Activated naive CD4-positive, alpha-beta T cell treated with anti-CD3 and anti-CD28 coated beads, Interleukin-2, amount 50 U/mL, for 24 hours (primary cell): Measurements from ENCODE around the gene FBXL20.
"Not testable (repeated sequence)": the region's sequence is repeated elsewhere in the genome, so short reads cannot be mapped to it uniquely, and the experiment has no call there.

ENCODE experiments used
- H3K27ac Mint-ChIP-seq: one replicate; pipeline ENCODE4 v1.8.0; 2021; ENCODE audit warnings: mild to moderate bottlenecking, mixed read lengths
- H3K27me3 Mint-ChIP-seq: one replicate; pipeline ENCODE4 v1.8.0; 2021; ENCODE audit warnings: mixed read lengths
- H3K36me3 Mint-ChIP-seq: one replicate; pipeline ENCODE4 v1.8.0; 2021; ENCODE audit warnings: mixed read lengths
- H3K4me1 Mint-ChIP-seq: one replicate; pipeline ENCODE4 v1.8.0; 2021; ENCODE audit warnings: mixed read lengths
- H3K4me3 Mint-ChIP-seq: one replicate; pipeline ENCODE4 v1.8.0; 2021; ENCODE audit warnings: mild to moderate bottlenecking, mixed read lengths
- H3K9me3 Mint-ChIP-seq: one replicate; pipeline ENCODE4 v1.8.0; 2021; ENCODE audit warnings: mixed read lengths

Gene FBXL20

DNA sequence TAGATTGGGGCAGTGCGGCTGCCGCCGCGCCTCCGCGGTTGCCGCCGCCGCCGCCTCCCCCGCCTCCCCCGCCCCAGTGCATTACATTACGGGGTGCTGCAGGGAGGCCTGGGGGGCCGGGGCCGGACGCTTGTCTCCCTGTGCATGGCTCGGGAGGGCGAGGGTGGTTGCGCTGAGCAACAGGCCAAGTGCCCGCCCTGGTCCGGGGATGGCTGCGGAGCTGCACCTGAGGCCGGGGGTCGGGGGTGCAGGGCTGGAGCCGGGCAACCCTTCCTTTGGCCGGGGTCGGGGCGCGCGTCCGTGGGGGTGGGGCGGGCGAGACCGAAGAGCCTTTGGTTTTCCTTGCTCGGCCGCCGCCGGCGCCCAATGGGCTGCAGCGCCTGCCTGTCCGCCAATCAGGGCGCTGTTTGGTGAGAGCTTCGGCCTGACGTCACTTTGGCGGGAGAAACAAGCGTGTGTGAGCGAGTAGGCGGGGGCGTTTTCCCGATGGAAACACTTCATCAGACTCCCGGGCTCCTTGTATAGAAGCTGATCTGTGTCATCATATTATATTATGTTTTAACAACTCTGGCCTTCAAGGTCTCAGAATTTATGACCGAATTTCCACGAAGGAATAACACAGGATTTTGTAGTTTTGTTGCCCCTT is 941 bp upstream of the FBXL20 start:
- peaks cover 57% of the 10 kb centered on the region for H3K4me1 Mint-ChIP-seq
- no peaks in the 10 kb centered on the region for H3K27me3 Mint-ChIP-seq
- no peaks in the 10 kb centered on the region for H3K9me3 Mint-ChIP-seq
- peak overlapping the region; percentile 98 for H3K27ac Mint-ChIP-seq
- no peaks in the 10 kb centered on the region for H3K36me3 Mint-ChIP-seq
- H3K4me3 Mint-ChIP-seq = peak overlapping the region; percentile 96

DNA sequence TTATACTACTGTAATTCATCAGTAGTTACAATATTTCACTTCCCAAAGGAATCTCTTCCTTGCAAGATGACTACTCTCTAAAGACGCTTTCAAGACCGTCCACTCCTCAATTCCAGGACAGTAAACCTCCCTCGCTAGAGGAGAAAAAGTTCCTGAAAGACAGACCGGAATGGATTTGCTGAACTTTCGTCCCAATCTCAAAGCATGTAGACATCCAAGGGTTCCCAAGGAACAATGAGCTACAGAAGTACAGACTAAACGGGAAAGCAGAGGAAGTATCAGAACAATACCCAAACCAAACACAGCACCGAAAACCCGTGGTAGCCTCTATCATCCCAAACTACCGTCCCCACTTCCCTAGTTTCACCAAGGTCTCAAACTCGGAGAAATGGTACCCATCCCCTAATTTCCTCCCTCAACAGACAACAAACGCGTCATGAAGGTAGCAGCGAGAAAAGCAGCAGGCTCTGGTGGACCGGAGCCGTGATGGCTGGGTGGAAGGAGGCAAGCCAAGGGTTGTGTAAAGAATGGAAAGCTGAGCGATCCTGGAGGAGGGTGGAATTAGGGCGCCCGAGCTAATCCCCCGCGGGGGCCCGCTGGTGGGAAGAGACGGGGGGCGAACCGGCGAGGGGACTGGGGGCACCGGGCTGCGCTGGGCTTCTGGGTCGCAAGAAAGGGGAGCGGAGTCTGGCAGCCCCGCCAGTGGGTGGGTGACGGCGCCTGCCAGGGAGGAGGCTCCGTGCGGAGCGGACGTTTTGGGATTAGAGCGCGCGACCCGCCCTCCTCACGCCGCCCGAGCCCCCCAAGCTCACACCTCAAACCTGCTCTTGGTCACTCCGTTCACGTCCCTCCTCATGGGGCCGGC is 647 bp downstream of the FBXL20 start:
- Mint-ChIP-seq H3K9me3 (no peaks in the 10 kb centered on the region), H3K27ac (peak overlapping the region; percentile 93), H3K4me1 (peaks cover 67% of the 10 kb centered on the region), H3K27me3 (no peaks in the 10 kb centered on the region), H3K36me3 (peaks cover 3% of the 10 kb centered on the region), H3K4me3 (peak overlapping the region; percentile 96)

DNA sequence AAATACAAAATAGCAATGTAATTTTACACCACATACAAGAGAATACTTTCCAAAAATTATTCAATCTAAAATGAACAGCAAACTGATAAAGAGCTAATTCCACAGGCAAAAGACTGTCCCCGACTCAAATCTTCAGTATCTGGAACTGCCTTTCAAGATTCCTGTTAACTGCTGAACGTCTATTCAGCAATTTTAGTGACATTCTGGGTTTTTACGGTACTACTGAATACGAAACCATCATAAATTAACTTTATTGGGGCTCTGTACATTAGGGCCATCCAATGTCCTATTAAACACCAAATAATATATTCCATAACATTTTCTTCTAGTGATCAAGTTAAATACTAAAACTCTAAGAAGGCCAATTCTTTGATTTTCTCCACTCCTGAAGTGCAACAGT is 1.6 kb downstream of the FBXL20 start:
- peaks cover 63% of the 10 kb centered on the region for H3K4me1 Mint-ChIP-seq
- H3K4me3 Mint-ChIP-seq = peak overlapping the region; percentile 96
- no peaks in the 10 kb centered on the region for H3K9me3 Mint-ChIP-seq
- H3K36me3 Mint-ChIP-seq = peaks cover 3% of the 10 kb centered on the region
- H3K27me3 Mint-ChIP-seq = no peaks in the 10 kb centered on the region
- H3K27ac Mint-ChIP-seq = no peak overlapping the region

DNA sequence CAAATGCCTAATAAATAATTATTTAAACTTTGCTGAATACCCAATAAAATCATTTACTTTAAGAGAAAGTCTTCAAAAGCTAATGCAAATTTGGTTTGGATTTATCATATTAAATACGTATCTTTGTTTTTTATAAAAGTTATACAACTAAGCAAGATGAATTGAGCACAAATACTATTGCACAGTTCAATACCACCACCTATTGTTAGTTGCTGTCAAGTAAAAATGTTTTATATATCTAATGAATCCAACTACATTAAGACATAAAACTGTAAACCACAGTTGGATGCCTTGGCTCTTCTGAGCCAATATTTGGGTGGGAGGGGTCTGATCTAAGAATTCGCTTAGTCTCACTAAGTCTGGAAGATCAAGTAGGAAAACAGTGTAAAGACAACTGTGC is 7.7 kb downstream of the FBXL20 start:
- H3K9me3 Mint-ChIP-seq = no peaks in the 10 kb centered on the region
- peaks cover 36% of the 10 kb centered on the region for H3K4me1 Mint-ChIP-seq

DNA sequence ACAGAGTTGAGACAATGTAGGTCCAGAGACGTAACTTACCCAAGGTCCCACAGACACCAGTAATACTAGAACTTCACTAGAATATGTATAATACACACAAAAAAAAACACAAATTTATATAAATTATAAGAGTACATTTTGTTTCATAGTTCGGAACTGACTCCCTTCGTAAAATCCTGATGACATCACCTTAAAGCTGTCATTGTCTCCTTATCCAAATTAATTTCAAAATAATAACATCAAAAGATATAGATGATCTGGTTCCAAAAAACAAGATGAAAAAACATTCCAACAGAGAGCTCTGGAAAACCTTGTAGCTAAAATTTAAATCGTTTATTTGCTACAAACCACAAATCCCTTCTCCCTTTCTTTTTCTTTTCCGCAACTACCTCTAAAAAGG is 10.0 kb downstream of the FBXL20 start:
- Mint-ChIP-seq H3K36me3 (no peaks in the 10 kb centered on the region), H3K9me3 (no peaks in the 10 kb centered on the region)

More for the DNA sequence above, 7.7 kb downstream of the FBXL20 start:
- Mint-ChIP-seq H3K4me3 (no peak overlapping the region), H3K36me3 (peaks cover 3% of the 10 kb centered on the region), H3K27me3 (no peaks in the 10 kb centered on the region), H3K27ac (no peak overlapping the region)

DNA sequence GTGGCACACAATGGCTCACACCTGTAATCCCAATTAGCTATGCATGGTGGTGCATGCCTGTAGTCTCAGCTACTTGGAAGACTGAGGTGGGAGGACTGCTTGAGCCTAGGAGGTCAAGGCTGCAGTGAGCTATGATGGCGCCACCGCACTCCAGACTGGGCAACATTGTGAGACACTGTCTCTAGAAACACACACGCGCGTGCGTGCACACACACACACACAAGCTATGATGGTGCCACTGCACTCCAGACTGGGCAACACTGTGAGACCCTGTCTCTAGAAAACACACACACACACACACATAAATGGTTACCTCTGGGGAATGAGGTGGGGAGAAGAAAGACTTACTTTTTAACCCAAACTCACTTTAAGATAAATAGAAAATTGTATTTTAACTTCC is 16.4 kb downstream of the FBXL20 start:
- Mint-ChIP-seq H3K36me3 (no peaks in the 10 kb centered on the region), H3K4me1 (peaks cover 15% of the 10 kb centered on the region), H3K9me3 (no peaks in the 10 kb centered on the region), H3K27ac (no peak overlapping the region), H3K27me3 (no peaks in the 10 kb centered on the region), H3K4me3 (no peak overlapping the region)

More for the DNA sequence above, 10.0 kb downstream of the FBXL20 start:
- Mint-ChIP-seq H3K4me3 (no peak overlapping the region), H3K27ac (no peak overlapping the region), H3K27me3 (no peaks in the 10 kb centered on the region), H3K4me1 (peaks cover 25% of the 10 kb centered on the region)

DNA sequence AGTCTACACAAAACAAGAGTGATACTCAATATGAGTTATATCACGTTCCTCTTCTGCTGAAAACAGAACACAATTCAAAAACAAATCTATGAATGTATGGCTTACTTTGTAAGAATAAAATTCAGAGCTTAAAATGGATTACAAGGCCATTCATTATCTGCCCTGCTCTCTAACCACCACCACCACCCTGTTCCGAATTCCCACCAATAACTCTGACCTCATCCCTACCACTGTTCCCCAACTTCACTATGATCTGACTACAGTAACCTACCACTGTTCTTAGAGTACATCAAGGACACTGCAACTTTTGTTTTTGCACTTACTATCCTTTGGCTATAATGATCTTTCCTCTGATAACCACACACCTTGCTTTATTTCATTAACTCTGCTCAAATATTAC is 21.3 kb downstream of the FBXL20 start:
- Mint-ChIP-seq H3K27ac (no peak overlapping the region), H3K4me3 (no peak overlapping the region), H3K27me3 (no peaks in the 10 kb centered on the region), H3K36me3 (peaks cover 2% of the 10 kb centered on the region), H3K9me3 (no peaks in the 10 kb centered on the region), H3K4me1 (peaks cover 39% of the 10 kb centered on the region)

DNA sequence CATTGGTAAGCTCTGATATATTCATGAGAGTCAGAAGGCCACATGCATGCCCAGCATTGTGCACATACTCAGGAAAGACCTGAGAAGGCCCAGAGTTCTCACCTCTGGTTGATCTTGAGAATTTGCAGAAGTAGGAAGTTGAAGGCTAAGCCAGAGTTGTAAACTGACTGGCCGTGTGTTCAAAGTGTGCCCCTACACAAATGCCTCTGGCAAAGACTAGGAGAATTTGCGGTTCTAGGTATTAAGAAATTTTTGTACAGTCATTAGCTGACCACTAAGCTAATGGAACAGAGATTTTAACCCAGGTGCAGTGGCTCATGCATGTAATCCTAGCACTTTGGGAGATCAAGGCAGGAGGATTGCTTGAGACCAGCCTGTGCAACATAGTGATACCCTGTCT is 25.0 kb downstream of the FBXL20 start:
- Mint-ChIP-seq H3K4me3 (no peak overlapping the region), H3K36me3 (peaks cover 2% of the 10 kb centered on the region), H3K4me1 (peaks cover 38% of the 10 kb centered on the region), H3K9me3 (no peaks in the 10 kb centered on the region), H3K27ac (no peak overlapping the region), H3K27me3 (no peaks in the 10 kb centered on the region)

DNA sequence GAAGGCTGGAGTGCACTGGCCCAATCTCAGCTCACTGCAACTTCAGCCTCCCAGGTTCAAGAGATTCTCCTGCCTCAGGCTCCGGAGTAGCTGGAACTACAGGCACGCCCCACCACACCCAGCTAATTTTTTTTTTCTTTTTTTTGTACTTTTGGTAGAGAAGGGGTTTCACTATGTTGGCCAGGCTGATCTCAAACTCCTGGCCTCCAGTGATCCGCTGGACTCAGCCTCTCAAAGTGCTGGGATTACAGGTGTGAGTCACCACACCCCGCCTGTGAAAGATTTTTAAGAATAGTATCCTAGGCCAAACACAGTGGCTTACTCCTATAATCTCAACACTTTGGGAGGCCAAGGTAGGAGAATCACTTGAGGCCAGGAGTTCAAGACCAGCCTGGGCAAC is 33.6 kb downstream of the FBXL20 start:
- not testable (repeated sequence) for H3K9me3 Mint-ChIP-seq, H3K36me3 Mint-ChIP-seq, H3K27me3 Mint-ChIP-seq, H3K27ac Mint-ChIP-seq, H3K4me3 Mint-ChIP-seq
- H3K4me1 Mint-ChIP-seq = peaks cover 20% of the 10 kb centered on the region

DNA sequence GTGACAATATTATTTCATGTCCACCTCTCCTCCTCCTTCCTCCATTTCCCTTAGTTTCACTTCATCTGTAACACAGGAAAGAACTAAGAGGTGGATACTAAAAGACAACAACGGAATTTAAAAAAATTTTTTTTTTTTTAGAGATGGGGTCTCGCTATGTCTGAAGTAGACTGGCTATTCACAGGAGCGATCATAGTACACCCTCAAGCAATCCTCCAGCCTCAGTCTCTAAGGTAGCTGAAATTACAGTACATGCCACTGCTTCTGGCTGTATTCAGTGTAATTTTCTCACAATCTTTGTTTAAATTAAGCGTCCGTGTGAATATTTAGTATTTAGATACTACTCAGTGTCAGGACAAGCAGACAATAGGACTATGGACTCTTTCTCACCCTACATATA is 35.6 kb downstream of the FBXL20 start:
- no peak overlapping the region for H3K27ac Mint-ChIP-seq
- H3K36me3 Mint-ChIP-seq = no peaks in the 10 kb centered on the region
- H3K9me3 Mint-ChIP-seq = no peaks in the 10 kb centered on the region
- H3K4me1 Mint-ChIP-seq = peaks cover 24% of the 10 kb centered on the region
- H3K27me3 Mint-ChIP-seq = no peaks in the 10 kb centered on the region
- no peak overlapping the region for H3K4me3 Mint-ChIP-seq

DNA sequence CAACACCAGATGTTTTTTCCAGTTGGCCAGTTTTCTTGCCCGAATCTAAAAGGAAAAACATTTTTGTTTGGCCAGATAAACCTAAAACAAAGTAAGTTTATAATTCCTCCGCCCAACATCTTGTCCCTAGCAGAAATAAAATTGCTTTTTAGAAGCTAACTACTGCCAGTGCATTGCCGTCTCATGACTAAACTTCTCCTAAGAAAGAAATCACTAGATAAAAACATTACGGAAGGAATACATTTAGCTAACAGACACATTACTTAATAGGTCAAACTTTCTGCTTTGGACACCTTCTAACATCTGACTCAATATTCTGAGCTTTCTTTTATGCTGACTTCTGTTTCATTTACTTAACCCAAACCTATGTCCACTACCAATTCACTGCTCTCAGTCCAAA is 36.2 kb downstream of the FBXL20 start:
- Mint-ChIP-seq H3K36me3 (no peaks in the 10 kb centered on the region), H3K4me3 (no peak overlapping the region), H3K4me1 (peaks cover 29% of the 10 kb centered on the region), H3K27ac (no peak overlapping the region), H3K27me3 (no peaks in the 10 kb centered on the region), H3K9me3 (no peaks in the 10 kb centered on the region)

DNA sequence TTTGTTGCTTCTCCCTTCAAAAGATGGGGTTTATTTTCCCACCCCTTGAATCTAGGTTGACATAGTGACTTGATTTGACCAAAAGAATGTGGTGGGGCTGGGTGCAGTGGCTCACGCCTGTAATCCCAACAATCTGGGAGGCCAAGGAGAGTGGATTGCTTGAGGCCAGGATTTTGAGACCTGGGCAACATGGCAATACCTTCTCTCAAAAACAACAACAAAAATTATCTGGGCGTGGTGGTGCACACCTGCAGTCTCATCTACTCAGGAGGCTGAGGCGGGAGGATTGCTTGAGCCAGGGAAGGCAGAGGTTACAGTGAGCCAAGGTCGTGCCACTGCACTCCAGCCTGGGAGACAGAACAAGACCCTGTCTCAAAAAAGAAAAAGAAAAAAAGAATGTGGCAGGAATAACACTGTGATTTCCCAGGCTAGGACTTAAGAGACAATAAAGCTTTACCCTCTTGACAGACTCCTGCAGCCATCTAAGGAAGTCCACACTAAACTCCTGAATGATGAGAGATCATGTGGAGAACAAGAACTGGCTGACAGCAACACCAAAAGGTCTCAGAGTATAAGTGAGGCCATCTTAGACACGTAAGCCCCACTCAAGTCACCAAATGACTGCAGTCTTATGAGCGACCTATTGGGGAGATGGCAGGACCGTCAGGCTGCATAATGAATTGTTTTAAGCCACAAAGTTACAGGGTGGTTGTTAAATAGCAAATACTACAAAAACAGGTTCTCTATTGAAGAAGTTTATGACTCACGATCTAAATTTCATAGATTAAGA is 37.0 kb downstream of the FBXL20 start:
- Mint-ChIP-seq H3K27me3 (no peaks in the 10 kb centered on the region), H3K9me3 (no peaks in the 10 kb centered on the region), H3K4me1 (peaks cover 34% of the 10 kb centered on the region), H3K36me3 (no peaks in the 10 kb centered on the region), H3K4me3 (no peak overlapping the region), H3K27ac (no peak overlapping the region)

DNA sequence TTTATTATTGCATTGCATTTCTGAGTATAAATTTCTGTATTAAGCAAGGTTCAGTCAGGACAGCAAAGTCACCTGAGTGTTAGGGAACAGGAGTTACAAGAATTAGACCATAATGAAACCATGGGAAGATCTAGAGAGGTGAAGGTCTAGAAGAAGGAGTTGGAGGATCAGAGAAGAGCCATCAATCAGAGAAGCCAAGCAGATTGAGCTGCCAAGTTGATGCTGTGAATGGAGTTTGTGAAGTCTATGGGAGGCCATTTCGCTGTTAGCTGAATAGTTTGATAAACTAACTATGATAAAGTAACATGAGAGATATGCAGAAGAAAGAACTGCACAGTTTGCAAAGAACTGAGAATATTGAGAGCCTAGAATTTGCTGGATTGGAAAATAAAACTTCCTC is 40.4 kb downstream of the FBXL20 start:
- no peaks in the 10 kb centered on the region for H3K27me3 Mint-ChIP-seq
- H3K9me3 Mint-ChIP-seq = no peaks in the 10 kb centered on the region
- H3K4me3 Mint-ChIP-seq = no peak overlapping the region
- no peak overlapping the region for H3K27ac Mint-ChIP-seq
- peaks cover 29% of the 10 kb centered on the region for H3K4me1 Mint-ChIP-seq
- peaks cover 3% of the 10 kb centered on the region for H3K36me3 Mint-ChIP-seq

DNA sequence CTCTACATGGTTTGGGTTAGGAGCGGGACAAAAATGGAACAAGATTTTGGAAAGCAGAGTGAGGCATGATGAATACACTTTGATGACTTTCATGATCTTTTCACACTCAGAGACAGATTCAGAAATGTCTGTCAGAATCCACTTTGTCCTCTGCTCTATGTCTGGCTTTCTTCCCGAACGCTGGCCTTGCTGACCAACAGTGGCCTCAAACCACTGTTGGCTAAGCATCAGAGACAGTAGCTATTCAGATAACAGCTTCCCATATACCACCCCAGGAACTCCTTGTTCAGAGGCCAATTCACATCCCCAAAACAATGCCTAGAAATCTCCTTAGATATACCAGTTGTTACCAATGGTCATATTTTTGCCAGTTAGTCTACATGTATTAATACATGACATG is 40.9 kb downstream of the FBXL20 start:
- Mint-ChIP-seq H3K4me1 (peaks cover 24% of the 10 kb centered on the region), H3K36me3 (peaks cover 3% of the 10 kb centered on the region), H3K27ac (no peak overlapping the region), H3K9me3 (no peaks in the 10 kb centered on the region), H3K27me3 (no peaks in the 10 kb centered on the region), H3K4me3 (no peak overlapping the region)

DNA sequence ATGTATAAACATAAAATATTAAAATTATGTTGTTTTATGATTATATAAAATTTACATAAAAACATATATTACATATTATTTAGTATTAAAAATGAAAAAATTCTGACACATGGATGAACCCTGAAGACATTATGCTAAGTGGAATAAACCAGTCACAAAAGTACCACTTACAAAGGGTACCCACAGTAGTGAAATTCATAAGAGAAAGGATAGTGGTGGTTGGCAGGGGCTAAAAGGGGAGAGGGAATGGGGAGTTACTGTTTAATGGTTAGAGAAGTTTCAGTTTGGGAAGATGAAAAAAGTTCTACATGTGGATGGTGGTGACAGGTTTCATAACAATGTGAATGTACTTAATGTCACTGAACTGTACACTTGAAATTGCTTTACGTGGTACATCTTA is 41.4 kb downstream of the FBXL20 start:
- no peaks in the 10 kb centered on the region for H3K27me3 Mint-ChIP-seq
- H3K9me3 Mint-ChIP-seq = no peaks in the 10 kb centered on the region
- peaks cover 3% of the 10 kb centered on the region for H3K36me3 Mint-ChIP-seq
- peaks cover 18% of the 10 kb centered on the region for H3K4me1 Mint-ChIP-seq
- H3K4me3 Mint-ChIP-seq = no peak overlapping the region
- no peak overlapping the region for H3K27ac Mint-ChIP-seq

DNA sequence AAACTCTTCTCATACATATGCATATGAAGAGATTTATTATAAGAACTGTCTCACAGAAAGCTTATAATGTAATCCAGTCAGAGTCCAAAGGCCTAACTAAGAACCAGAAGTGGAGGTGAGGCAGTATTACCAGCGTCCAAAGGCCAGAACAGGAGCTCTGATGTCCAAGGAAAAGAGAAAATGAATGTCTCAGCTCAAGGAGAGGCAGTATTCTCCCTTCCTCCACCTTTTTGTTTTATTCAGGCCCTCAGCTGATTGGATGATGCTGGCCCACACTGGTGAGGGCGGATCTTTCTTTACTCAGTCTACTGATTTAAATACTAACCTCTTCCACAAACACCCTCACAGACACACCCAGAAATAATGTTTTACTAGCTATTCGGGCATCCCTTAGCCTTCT is 43.4 kb downstream of the FBXL20 start:
- Mint-ChIP-seq H3K36me3 (peaks cover 3% of the 10 kb centered on the region), H3K27me3 (no peaks in the 10 kb centered on the region), H3K4me3 (no peak overlapping the region), H3K27ac (no peak overlapping the region), H3K9me3 (no peaks in the 10 kb centered on the region), H3K4me1 (peaks cover 18% of the 10 kb centered on the region)
